GM12865 (cell line): ENCODE results near the gene C14orf119.

Experiments
- DNase-seq: peaks from one replicate; pipeline ENCODE4 v3.0.0; 2010; ENCODE audit warnings: low read depth
- H3K4me3 ChIP-seq: 2 replicates; pipeline ENCODE4 v1.5.1; 2011; ENCODE audit warnings: mild to moderate bottlenecking, low read depth, low read length, control low read depth
- TF ChIP-seq, protein P1 (sequence below): IDR thresholded peaks from 2 replicates; pipeline ENCODE4 v1.5.1; 2011; ENCODE audit warnings: low read length, control low read depth, low read depth, inconsistent platforms; ENCODE audit not compliant: insufficient read depth; ENCODE audit errors: missing control alignments

The C14orf119 gene

DNA sequence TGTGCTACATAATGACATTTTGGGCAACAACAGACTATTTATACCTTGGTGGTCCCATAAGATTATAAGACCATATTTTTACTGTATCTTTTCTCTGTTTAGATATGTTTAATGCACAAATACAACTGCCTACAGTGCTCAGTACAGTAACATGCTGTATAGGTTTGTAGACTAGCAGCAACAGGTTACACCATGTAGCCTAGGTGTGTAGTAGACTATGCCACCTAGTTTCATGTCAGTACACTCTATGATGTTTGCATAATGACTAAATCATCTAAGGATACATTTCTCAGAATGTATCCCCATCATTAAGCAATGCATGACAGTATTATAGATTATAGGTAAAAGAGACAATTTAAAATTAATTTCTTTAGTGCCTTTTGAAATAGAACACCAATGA is 54.4 kb downstream of the C14orf119 start:
- no peak overlapping the region for H3K4me3 ChIP-seq
- TF ChIP-seq, protein P1, sequence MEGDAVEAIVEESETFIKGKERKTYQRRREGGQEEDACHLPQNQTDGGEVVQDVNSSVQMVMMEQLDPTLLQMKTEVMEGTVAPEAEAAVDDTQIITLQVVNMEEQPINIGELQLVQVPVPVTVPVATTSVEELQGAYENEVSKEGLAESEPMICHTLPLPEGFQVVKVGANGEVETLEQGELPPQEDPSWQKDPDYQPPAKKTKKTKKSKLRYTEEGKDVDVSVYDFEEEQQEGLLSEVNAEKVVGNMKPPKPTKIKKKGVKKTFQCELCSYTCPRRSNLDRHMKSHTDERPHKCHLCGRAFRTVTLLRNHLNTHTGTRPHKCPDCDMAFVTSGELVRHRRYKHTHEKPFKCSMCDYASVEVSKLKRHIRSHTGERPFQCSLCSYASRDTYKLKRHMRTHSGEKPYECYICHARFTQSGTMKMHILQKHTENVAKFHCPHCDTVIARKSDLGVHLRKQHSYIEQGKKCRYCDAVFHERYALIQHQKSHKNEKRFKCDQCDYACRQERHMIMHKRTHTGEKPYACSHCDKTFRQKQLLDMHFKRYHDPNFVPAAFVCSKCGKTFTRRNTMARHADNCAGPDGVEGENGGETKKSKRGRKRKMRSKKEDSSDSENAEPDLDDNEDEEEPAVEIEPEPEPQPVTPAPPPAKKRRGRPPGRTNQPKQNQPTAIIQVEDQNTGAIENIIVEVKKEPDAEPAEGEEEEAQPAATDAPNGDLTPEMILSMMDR: no peak
- DNase-seq: no peak
